HCT116 (cell line): Measurements from ENCODE around the gene PTPRO. TPM values are rescaled to one million over a fixed set of nuclear protein-coding genes. Genes with fewer than 3 reads are reported as not detected.

Experiments
- ATAC-seq: fragments of 200-7000 bp; cut with Tn5 transposase; 2 replicates; pipeline ENCODE4 v1.9.1; 2020; ENCODE audit warnings: mild to moderate bottlenecking, moderate library complexity
- BruUV-seq: library from RNA; stranded (reverse); fragments of 400-500 nt; replicated peaks from 2 replicates; lab custom pipeline; 2021; lab: Mats Ljungman, UMichigan
- CTCF ChIA-PET: fragments of 300-600 bp; sonication (Branson Sonifier 250); formaldehyde crosslinking; loops from one replicate; lab custom pipeline; 2021; ENCODE audit warnings: antibody characterized with exemption; lab: Charles Lee
- POLR2A ChIA-PET: fragments of 300-600, 350-600 bp; sonication (Branson Sonifier 250); formaldehyde crosslinking; loops from one replicate; lab custom pipeline; 2021; ENCODE audit warnings: antibody characterized with exemption; lab: Charles Lee
- RAD21 ChIA-PET, 2 experiments: fragments of 300-600 bp; sonication (Branson Sonifier 250); formaldehyde crosslinking; loops; one replicate each; lab custom pipeline; 2023; ENCODE audit warnings: low total read pairs in 2 of 2; ENCODE audit not compliant: uncharacterized antibody in 2 of 2, unreplicated experiment in 2 of 2, low non-redundant PET in 1 of 2; lab: Charles Lee
- DNase-seq: peaks from one replicate; pipeline ENCODE4 v3.0.0-alpha.2; 2010; ENCODE audit warnings: low read depth, low spot score
- H2AFZ ChIP-seq: fragments of 200-600 bp; shearing (Covaris generic), sonication (generic); 2 replicates; pipeline ENCODE4 v1.6.1; 2017; ENCODE audit warnings: low read depth, mixed run types, mixed read lengths, antibody characterized with exemption, low read length; ENCODE audit not compliant: poor library complexity, severe bottlenecking
- H3K27ac ChIP-seq: 2 replicates; pipeline ENCODE4 v1.5.1; 2012; ENCODE audit warnings: low read depth, low read length
- H3K27me3 ChIP-seq: fragments of 200-600 bp; sonication (generic); 2 replicates; pipeline ENCODE4 v1.6.1; 2016; ENCODE audit warnings: mixed run types, low read length, mixed read lengths; ENCODE audit not compliant: insufficient read depth
- H3K36me3 ChIP-seq, 2 experiments: fragments of 200-500 bp in 1 of 2; fragments of 200-600 bp in 1 of 2; sonication (Bioruptor generic) in 1 of 2; sonication (generic) in 1 of 2; 2 replicates each; pipeline versions ENCODE4 v1.5.1 to v1.6.1; 2014 to 2016; ENCODE audit warnings: low read length in 2 of 2, inconsistent platforms in 1 of 2, mixed read lengths in 1 of 2, mixed run types in 1 of 2; ENCODE audit not compliant: insufficient read depth in 2 of 2, control insufficient read depth in 1 of 2
- H3K4me1 ChIP-seq, 2 experiments: fragments of 200-600 bp in 1 of 2; sonication (generic) in 1 of 2; 2 replicates each; pipeline versions ENCODE4 v1.5.1 to v1.6.1; 2012 to 2017; ENCODE audit warnings: low read length in 2 of 2, inconsistent platforms in 1 of 2, mild to moderate bottlenecking in 1 of 2, mixed read lengths in 1 of 2, mixed run types in 1 of 2, moderate library complexity in 1 of 2; ENCODE audit not compliant: insufficient read depth in 2 of 2, control insufficient read depth in 1 of 2
- H3K4me2 ChIP-seq: fragments of 200-600 bp; sonication (generic); 2 replicates; pipeline ENCODE4 v1.6.1; 2017; ENCODE audit warnings: mixed run types, low read length, mixed read lengths
- H3K4me3 ChIP-seq, 2 experiments: fragments of 200-600 bp in 1 of 2; sonication (generic) in 1 of 2; replicated peaks in 1 of 2; 2 replicates each; pipeline ENCODE4 v1.5.1; 2011 to 2016; ENCODE audit warnings: low read length in 2 of 2, control low read depth in 1 of 2, low read depth in 1 of 2, mild to moderate bottlenecking in 1 of 2, mixed read lengths in 1 of 2, mixed run types in 1 of 2
- H3K79me2 ChIP-seq: fragments of 200-600 bp; sonication (generic); 2 replicates; pipeline ENCODE4 v1.6.1; 2017; ENCODE audit warnings: mild to moderate bottlenecking, mixed run types, low read length, moderate library complexity, mixed read lengths; ENCODE audit not compliant: insufficient read depth
- H3K9ac ChIP-seq: fragments of 200-600 bp; sonication (generic); 2 replicates; pipeline ENCODE4 v1.6.1; 2016; ENCODE audit warnings: low read length, mixed read lengths
- H3K9me2 ChIP-seq: fragments of 200-600 bp; sonication (generic), shearing (Covaris generic); 2 replicates; pipeline ENCODE4 v1.6.1; 2017; ENCODE audit warnings: mixed run types, mild to moderate bottlenecking, moderate library complexity; ENCODE audit not compliant: insufficient read depth
- H3K9me3 ChIP-seq, 2 experiments: fragments of 200-500 bp in 1 of 2; fragments of 200-600 bp in 1 of 2; sonication (Bioruptor generic) in 1 of 2; sonication (generic) in 1 of 2; 2 replicates each; pipeline ENCODE4 v1.6.1; 2014 to 2017; ENCODE audit warnings: low read length in 2 of 2, mixed read lengths in 2 of 2, inconsistent platforms in 1 of 2, low read depth in 1 of 2, mild to moderate bottlenecking in 1 of 2, mixed run types in 1 of 2, moderate library complexity in 1 of 2; ENCODE audit not compliant: control insufficient read depth in 1 of 2, insufficient read depth in 1 of 2
- H4K20me1 ChIP-seq: fragments of 200-600 bp; sonication (generic), shearing (Covaris generic); 2 replicates; pipeline ENCODE4 v1.6.1; 2017; ENCODE audit warnings: mixed run types, mild to moderate bottlenecking, moderate library complexity; ENCODE audit not compliant: insufficient read depth
- ELF1 ChIP-seq: IDR thresholded peaks from 2 replicates; pipeline ENCODE4 v1.6.1; 2012; ENCODE audit warnings: low read depth, borderline replicate concordance
- EZH2 ChIP-seq: fragments of 200-600 bp; sonication (generic); IDR thresholded peaks from 2 replicates; pipeline ENCODE4 v1.6.1; 2017; ENCODE audit warnings: antibody characterized with exemption, mixed run types
- EZH2phosphoT487 ChIP-seq: fragments of 200-600 bp; IDR thresholded peaks from 2 replicates; pipeline ENCODE4 v1.6.1; 2018; ENCODE audit warnings: antibody characterized with exemption, borderline replicate concordance
- JUND ChIP-seq: IDR thresholded peaks from 2 replicates; pipeline ENCODE4 v1.6.1; 2012
- MAX ChIP-seq: IDR thresholded peaks from 2 replicates; pipeline ENCODE4 v1.6.1; 2012
- POLR2A ChIP-seq: IDR thresholded peaks from 2 replicates; pipeline ENCODE4 v1.7.0; 2011; ENCODE audit warnings: borderline replicate concordance; ENCODE audit not compliant: insufficient read depth, insufficient read length; ENCODE audit errors: extremely low read depth
- POLR2AphosphoS5 ChIP-seq: IDR thresholded peaks from 2 replicates; pipeline ENCODE4 v1.6.1; 2011; ENCODE audit warnings: mild to moderate bottlenecking, low read depth, low read length, moderate library complexity
- SIN3A ChIP-seq: IDR thresholded peaks from 2 replicates; pipeline ENCODE4 v1.6.1; 2012; ENCODE audit warnings: low read depth
- SP1 ChIP-seq: IDR thresholded peaks from 2 replicates; pipeline ENCODE4 v1.6.1; 2012; ENCODE audit warnings: low read depth
- SRF ChIP-seq: IDR thresholded peaks from 2 replicates; pipeline ENCODE4 v1.6.1; 2012; ENCODE audit warnings: low read depth
- TCF7L2 ChIP-seq: IDR thresholded peaks from 2 replicates; pipeline ENCODE4 v1.7.0; 2011; ENCODE audit warnings: borderline replicate concordance, inconsistent platforms; ENCODE audit not compliant: insufficient read depth, insufficient read length; ENCODE audit errors: extremely low read depth
- YY1 ChIP-seq: IDR thresholded peaks from 2 replicates; pipeline ENCODE4 v1.6.1; 2011; ENCODE audit warnings: low read length, low read depth, moderate library complexity, mild to moderate bottlenecking; ENCODE audit not compliant: insufficient replicate concordance; ENCODE audit errors: extremely low read depth
- ZFX ChIP-seq: fragments of 450-650 bp; IDR thresholded peaks from 2 replicates; pipeline ENCODE4 v1.6.1; 2017
- intact Hi-C: fragments of 100-400 bp; cut with micrococcal nuclease; formaldehyde crosslinking; loops from 2 replicates; pipeline ENCODE4 v1.10.0; 2022
- total RNA-seq: library from RNA; stranded (reverse); gene quantifications from one replicate; pipeline ENCODE4 v1.2.1, GENCODE V29; 2021; ENCODE audit not compliant: unreplicated experiment

PTPRO gene
- total RNA-seq, 1 experiment from 2014 or later, result not detected

- no peaks in the 10 kb centered on the region for H3K36me3 ChIP-seq
- no peak for ATAC-seq
- no peak overlapping the region for H3K4me3 ChIP-seq
- H3K27ac ChIP-seq, result no peak overlapping the region
- ChIA-PET RAD21 (no interaction called here), POLR2A (no interaction called here), CTCF (no interaction called here)
- peaks cover 42% of the 10 kb centered on the region for H3K27me3 ChIP-seq
- no peaks in the 10 kb centered on the region; the same call in 1 of the 2 replicates for H4K20me1 ChIP-seq
- intact Hi-C loops, result no loop called here
- H3K9ac ChIP-seq, result no peak overlapping the region
- H3K9me3 ChIP-seq, result no peaks in the 10 kb centered on the region
- TF ChIP-seq POLR2AphosphoS5 (no peak), JUND (no peak), SIN3A (no peak), TCF7L2 (no peak), EZH2phosphoT487 (no peak), POLR2A (no peak), ELF1 (no peak), YY1 (no peak), ZFX (no peak), MAX (no peak), SP1 (no peak), EZH2 (no peak), SRF (no peak)
- no peaks in the 10 kb centered on the region for H3K79me2 ChIP-seq
- no peak for DNase-seq
- no TSS peak for BruUV-seq
- H2AFZ ChIP-seq, result no peak overlapping the region
- H3K4me1 ChIP-seq, result no peaks in the 10 kb centered on the region
- H3K4me2 ChIP-seq, result no peak overlapping the region
- no peaks in the 10 kb centered on the region for H3K9me2 ChIP-seq
Observed at GRCh38 chr12:15355766-15356165, 33.5 kb downstream of the PTPRO start.

GRCh38 chr12:15356951-15357364 lies 34.6 kb downstream of the PTPRO start:
- Histone ChIP-seq H3K4me3 (no peak overlapping the region), H3K9me3 (no peaks in the 10 kb centered on the region), H3K27me3 (peaks cover 31% of the 10 kb centered on the region), H3K9me2 (no peaks in the 10 kb centered on the region), H3K79me2 (no peaks in the 10 kb centered on the region), H3K36me3 (no peaks in the 10 kb centered on the region), H2AFZ (no peak overlapping the region), H3K9ac (no peak overlapping the region), H3K4me2 (no peak overlapping the region), H4K20me1 (no peaks in the 10 kb centered on the region; the same call in 1 of the 2 replicates), H3K4me1 (no peaks in the 10 kb centered on the region), H3K27ac (no peak overlapping the region)
- ATAC-seq, result no peak
- POLR2A ChIA-PET, result no interaction called here
- BruUV-seq, result no TSS peak
- RAD21 ChIA-PET, result no interaction called here
- intact Hi-C loops, result no loop called here
- TF ChIP-seq ZFX (no peak), YY1 (no peak)
- CTCF ChIA-PET, result no interaction called here
- DNase-seq, result no peak
